Measurements from ENCODE around the gene ATP7A. TPM values are rescaled to one million over a fixed set of nuclear protein-coding genes. Genes with fewer than 3 reads are reported as not detected.

Gene ATP7A
- total and polyA plus RNA-seq, 5 donors: 1.6 to 11.5 (median 7.3) TPM

- Histone ChIP-seq H3K27me3 (ENCODE audit: control insufficient read depth, insufficient read depth) (no peaks in the 10 kb centered on the region), H3K9me3 (ENCODE audit: control insufficient read depth, low read length) (no peaks in the 10 kb centered on the region), H3K4me3 (ENCODE audit: low read length) (no peak overlapping the region), H3K4me1 (ENCODE audit: control insufficient read depth, insufficient read depth, low read length) (no peaks in the 10 kb centered on the region), H3K27ac (ENCODE audit: low read length) (no peak overlapping the region)
- 88% methylated on average over 1 of the region's 1 CpG for WGBS
- no peak for DNase-seq
- intact Hi-C loops (cut with DNase I): no loop called here
- no peak for ATAC-seq
These were observed 57.1 kb downstream of the ATP7A start for GRCh38 chrX:77967631-77968030.

- WGBS: 99% methylated on average over 13 of the region's 13 CpGs
- H3K9me3 ChIP-seq (ENCODE audit: control insufficient read depth, low read length): no peaks in the 10 kb centered on the region
- intact Hi-C loops (cut with DNase I): no loop called here
- H3K27ac ChIP-seq (ENCODE audit: low read length): no peak within 1 kb of the TSS
- ATAC-seq (no peak), DNase-seq (no peak)
- H3K27me3 ChIP-seq (ENCODE audit: control insufficient read depth, insufficient read depth): no peaks in the 10 kb centered on the region
- no peaks in the 10 kb centered on the region for H3K4me1 ChIP-seq (ENCODE audit: control insufficient read depth, insufficient read depth, low read length)
- no peak within 1 kb of the TSS for H3K4me3 ChIP-seq (ENCODE audit: low read length)
These were observed 59.0 kb downstream of the ATP7A start, which contains the start of gene PGAM4 for GRCh38 chrX:77969538-77969937. Gene PGAM4 (minus strand): TSS chrX:77969638. CDS start chrX:77969638, 0 bp downstream.

- 100% methylated on average over 2 of the region's 2 CpGs for WGBS
- no peaks in the 10 kb centered on the region for H3K4me1 ChIP-seq (ENCODE audit: control insufficient read depth, insufficient read depth, low read length)
- intact Hi-C loops (cut with DNase I): no loop called here
- no peaks in the 10 kb centered on the region for H3K27me3 ChIP-seq (ENCODE audit: control insufficient read depth, insufficient read depth)
- no peak for ATAC-seq
- DNase-seq: no peak
- H3K4me3 ChIP-seq (ENCODE audit: low read length): no peak overlapping the region
- no peaks in the 10 kb centered on the region for H3K9me3 ChIP-seq (ENCODE audit: control insufficient read depth, low read length)
- H3K27ac ChIP-seq (ENCODE audit: low read length): no peak overlapping the region
These were observed 65.3 kb downstream of the ATP7A start for GRCh38 chrX:77975755-77976154.

- no peaks in the 10 kb centered on the region for H3K9me3 ChIP-seq (ENCODE audit: control insufficient read depth, low read length)
- H3K27ac ChIP-seq (ENCODE audit: low read length): no peak overlapping the region
- no peaks in the 10 kb centered on the region for H3K4me1 ChIP-seq (ENCODE audit: control insufficient read depth, insufficient read depth, low read length)
- intact Hi-C loops (cut with DNase I): no loop called here
- ATAC-seq (no peak), DNase-seq (no peak)
- H3K4me3 ChIP-seq (ENCODE audit: low read length): no peak overlapping the region
- no peaks in the 10 kb centered on the region for H3K27me3 ChIP-seq (ENCODE audit: control insufficient read depth, insufficient read depth)
These were observed 66.6 kb downstream of the ATP7A start for GRCh38 chrX:77977095-77977494.

GRCh38 chrX:77977518-77977917 is 67.0 kb downstream of the ATP7A start:
- H3K27ac ChIP-seq (ENCODE audit: low read length): no peak overlapping the region
- H3K4me1 ChIP-seq (ENCODE audit: control insufficient read depth, insufficient read depth, low read length): no peaks in the 10 kb centered on the region
- WGBS: 100% methylated on average over 1 of the region's 1 CpG
- no peaks in the 10 kb centered on the region for H3K27me3 ChIP-seq (ENCODE audit: control insufficient read depth, insufficient read depth)
- ATAC-seq (no peak), DNase-seq (no peak)
- no peak overlapping the region for H3K4me3 ChIP-seq (ENCODE audit: low read length)
- intact Hi-C loops (cut with DNase I): no loop called here
- no peaks in the 10 kb centered on the region for H3K9me3 ChIP-seq (ENCODE audit: control insufficient read depth, low read length)

- intact Hi-C loops (cut with DNase I): no loop called here
- Histone ChIP-seq H3K4me3 (ENCODE audit: low read length) (no peak overlapping the region), H3K27ac (ENCODE audit: low read length) (no peak overlapping the region), H3K27me3 (ENCODE audit: control insufficient read depth, insufficient read depth) (no peaks in the 10 kb centered on the region), H3K9me3 (ENCODE audit: control insufficient read depth, low read length) (no peaks in the 10 kb centered on the region), H3K4me1 (ENCODE audit: control insufficient read depth, insufficient read depth, low read length) (no peaks in the 10 kb centered on the region)
- WGBS: 98% methylated on average over 4 of the region's 4 CpGs
- DNase-seq (no peak), ATAC-seq (no peak)
These were observed 69.4 kb downstream of the ATP7A start for GRCh38 chrX:77979870-77980269.

GRCh38 chrX:78011846-78012245 is 101.4 kb downstream of the ATP7A start:
- no peaks in the 10 kb centered on the region for H3K27me3 ChIP-seq (ENCODE audit: control insufficient read depth, insufficient read depth)
- intact Hi-C loops (cut with DNase I): no loop called here
- 100% methylated on average over 1 of the region's 1 CpG for WGBS
- H3K4me3 ChIP-seq (ENCODE audit: low read length): no peak overlapping the region
- ATAC-seq (no peak), DNase-seq (no peak)
- H3K27ac ChIP-seq (ENCODE audit: low read length): no peak overlapping the region
- H3K9me3 ChIP-seq (ENCODE audit: control insufficient read depth, low read length): no peaks in the 10 kb centered on the region
- H3K4me1 ChIP-seq (ENCODE audit: control insufficient read depth, insufficient read depth, low read length): no peaks in the 10 kb centered on the region

GRCh38 chrX:78019586-78020483 is 109.3 kb downstream of the ATP7A start:
- no peak overlapping the region for H3K4me3 ChIP-seq (ENCODE audit: low read length)
- H3K9me3 ChIP-seq (ENCODE audit: control insufficient read depth, low read length): no peaks in the 10 kb centered on the region
- no peaks in the 10 kb centered on the region for H3K4me1 ChIP-seq (ENCODE audit: control insufficient read depth, insufficient read depth, low read length)
- H3K27ac ChIP-seq (ENCODE audit: low read length): no peak overlapping the region
- intact Hi-C loops (cut with DNase I): loop anchor here in 1 of 4 donors (10.0 kb wide), 1 partner anchor 105 kb away; the partner anchor contains the start of gene ATP7A
- no peak for DNase-seq
- no peak for ATAC-seq
- H3K27me3 ChIP-seq (ENCODE audit: control insufficient read depth, insufficient read depth): no peaks in the 10 kb centered on the region
- 92% methylated on average over 12 of the region's 12 CpGs for WGBS

- no peaks in the 10 kb centered on the region for H3K9me3 ChIP-seq (ENCODE audit: control insufficient read depth, low read length)
- no peak overlapping the region for H3K4me3 ChIP-seq (ENCODE audit: low read length)
- ATAC-seq: peak in 1 of 2 donors; percentile 31
- 68% methylated on average over 7 of the region's 7 CpGs for WGBS
- no peaks in the 10 kb centered on the region for H3K27me3 ChIP-seq (ENCODE audit: control insufficient read depth, insufficient read depth)
- DNase-seq: peak in 2 of 3 donors; percentile 20 to 29
- H3K27ac ChIP-seq (ENCODE audit: low read length): no peak overlapping the region
- H3K4me1 ChIP-seq (ENCODE audit: control insufficient read depth, insufficient read depth, low read length): no peaks in the 10 kb centered on the region
- intact Hi-C loops (cut with DNase I): loop anchor here in 1 of 4 donors (10.0 kb wide), 1 partner anchor 110 kb away; the partner anchor contains the start of gene ATP7A
These were observed 114.0 kb downstream of the ATP7A start for GRCh38 chrX:78024349-78025059.

GRCh38 chrX:78027798-78028197 is 117.3 kb downstream of the ATP7A start:
- Histone ChIP-seq H3K4me3 (ENCODE audit: low read length) (no peak overlapping the region), H3K9me3 (ENCODE audit: control insufficient read depth, low read length) (no peaks in the 10 kb centered on the region), H3K27ac (ENCODE audit: low read length) (no peak overlapping the region), H3K27me3 (ENCODE audit: control insufficient read depth, insufficient read depth) (no peaks in the 10 kb centered on the region), H3K4me1 (ENCODE audit: control insufficient read depth, insufficient read depth, low read length) (no peaks in the 10 kb centered on the region)
- ATAC-seq: no peak
- 95% methylated on average over 3 of the region's 3 CpGs for WGBS
- intact Hi-C loops (cut with DNase I): loop anchor here in 1 of 4 donors (10.0 kb wide), 1 partner anchor 113 kb away; the partner anchor contains the start of gene ATP7A
- DNase-seq: no peak

- Histone ChIP-seq H3K27me3 (ENCODE audit: control insufficient read depth, insufficient read depth) (no peaks in the 10 kb centered on the region), H3K4me3 (ENCODE audit: low read length) (no peak overlapping the region), H3K27ac (ENCODE audit: low read length) (no peak overlapping the region), H3K9me3 (ENCODE audit: control insufficient read depth, low read length) (no peaks in the 10 kb centered on the region), H3K4me1 (ENCODE audit: control insufficient read depth, insufficient read depth, low read length) (no peaks in the 10 kb centered on the region)
- WGBS: 42% methylated on average over 2 of the region's 2 CpGs
- ATAC-seq (no peak), DNase-seq (no peak)
- intact Hi-C loops (cut with DNase I): loop anchor here in 1 of 4 donors (10.0 kb wide), 1 partner anchor 115 kb away; the partner anchor contains the start of gene ATP7A
These were observed 119.2 kb downstream of the ATP7A start for GRCh38 chrX:78029663-78030062.
